Fibroblast of the aortic adventitia (primary cell): ENCODE results near the gene SLC16A1. TPM values are rescaled to one million over a fixed set of nuclear protein-coding genes. Genes with fewer than 3 reads are reported as not detected.

Experiments used
- DNase-seq: peaks from one replicate; pipeline ENCODE4 v3.0.0-alpha.2; 2010; ENCODE audit warnings: low read depth
- H3K4me3 ChIP-seq: 2 replicates; pipeline ENCODE4 v1.5.1; 2011; ENCODE audit warnings: low read depth, mild to moderate bottlenecking, control low read depth, low read length, moderate library complexity
- total RNA-seq: library from RNA; depleted of rRNA; stranded (reverse); fragments of >200 nt; gene quantifications from 2 replicates; pipeline ENCODE4 v1.2.3, GENCODE V29; 2012; ENCODE audit warnings: low replicate concordance
- TF ChIP-seq, protein P1 (sequence below): IDR thresholded peaks from 2 replicates; pipeline ENCODE4 v1.5.1; 2011; ENCODE audit warnings: mild to moderate bottlenecking, low read length, control low read depth, inconsistent platforms; ENCODE audit not compliant: insufficient read depth

Gene SLC16A1
- total RNA-seq, 1 donor: 71.9 TPM

DNA sequence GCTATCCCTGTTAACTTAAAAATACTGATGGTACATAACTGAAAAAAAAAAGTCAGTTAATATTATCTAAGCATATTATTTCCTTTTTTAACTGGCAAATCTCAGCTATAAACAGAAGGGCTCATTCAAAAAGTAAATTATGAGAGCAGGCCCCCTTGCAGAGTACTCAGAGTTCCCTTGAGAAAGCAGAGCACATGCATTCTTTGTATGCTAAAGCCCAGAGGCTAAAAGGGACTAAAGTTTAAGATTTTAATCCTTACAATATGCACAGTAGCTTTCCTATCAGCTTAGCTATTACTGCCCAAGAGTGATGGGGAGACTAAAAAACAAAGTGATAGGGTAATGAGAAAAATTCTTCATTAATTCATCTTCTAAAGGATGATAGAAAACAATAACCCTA, 18.5 kb downstream of the SLC16A1 start:
- TF ChIP-seq, protein P1, sequence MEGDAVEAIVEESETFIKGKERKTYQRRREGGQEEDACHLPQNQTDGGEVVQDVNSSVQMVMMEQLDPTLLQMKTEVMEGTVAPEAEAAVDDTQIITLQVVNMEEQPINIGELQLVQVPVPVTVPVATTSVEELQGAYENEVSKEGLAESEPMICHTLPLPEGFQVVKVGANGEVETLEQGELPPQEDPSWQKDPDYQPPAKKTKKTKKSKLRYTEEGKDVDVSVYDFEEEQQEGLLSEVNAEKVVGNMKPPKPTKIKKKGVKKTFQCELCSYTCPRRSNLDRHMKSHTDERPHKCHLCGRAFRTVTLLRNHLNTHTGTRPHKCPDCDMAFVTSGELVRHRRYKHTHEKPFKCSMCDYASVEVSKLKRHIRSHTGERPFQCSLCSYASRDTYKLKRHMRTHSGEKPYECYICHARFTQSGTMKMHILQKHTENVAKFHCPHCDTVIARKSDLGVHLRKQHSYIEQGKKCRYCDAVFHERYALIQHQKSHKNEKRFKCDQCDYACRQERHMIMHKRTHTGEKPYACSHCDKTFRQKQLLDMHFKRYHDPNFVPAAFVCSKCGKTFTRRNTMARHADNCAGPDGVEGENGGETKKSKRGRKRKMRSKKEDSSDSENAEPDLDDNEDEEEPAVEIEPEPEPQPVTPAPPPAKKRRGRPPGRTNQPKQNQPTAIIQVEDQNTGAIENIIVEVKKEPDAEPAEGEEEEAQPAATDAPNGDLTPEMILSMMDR: no peak
- no peak overlapping the region for H3K4me3 ChIP-seq
- DNase-seq: no peak

DNA sequence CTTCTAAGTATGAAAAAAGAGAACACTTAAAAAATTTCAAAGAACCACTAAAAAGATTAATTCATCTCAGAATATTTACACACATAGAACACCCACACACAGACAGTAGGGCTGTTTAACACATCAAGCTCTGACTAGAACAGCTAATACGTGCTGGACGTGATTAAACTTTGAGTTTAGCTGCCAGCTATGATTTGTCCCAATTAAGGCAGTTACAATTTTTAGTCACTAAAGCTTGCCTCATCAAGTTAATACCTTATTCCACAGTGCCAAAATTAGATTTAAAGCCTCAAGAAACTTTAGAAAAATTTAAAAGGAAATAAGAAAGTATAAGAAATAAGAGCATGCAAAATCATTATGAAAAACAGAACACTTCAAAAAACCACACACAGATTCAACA, 18.9 kb downstream of the SLC16A1 start:
- peak; percentile 25 for DNase-seq
- no peak overlapping the region for H3K4me3 ChIP-seq
- TF ChIP-seq, protein P1: no peak

DNA sequence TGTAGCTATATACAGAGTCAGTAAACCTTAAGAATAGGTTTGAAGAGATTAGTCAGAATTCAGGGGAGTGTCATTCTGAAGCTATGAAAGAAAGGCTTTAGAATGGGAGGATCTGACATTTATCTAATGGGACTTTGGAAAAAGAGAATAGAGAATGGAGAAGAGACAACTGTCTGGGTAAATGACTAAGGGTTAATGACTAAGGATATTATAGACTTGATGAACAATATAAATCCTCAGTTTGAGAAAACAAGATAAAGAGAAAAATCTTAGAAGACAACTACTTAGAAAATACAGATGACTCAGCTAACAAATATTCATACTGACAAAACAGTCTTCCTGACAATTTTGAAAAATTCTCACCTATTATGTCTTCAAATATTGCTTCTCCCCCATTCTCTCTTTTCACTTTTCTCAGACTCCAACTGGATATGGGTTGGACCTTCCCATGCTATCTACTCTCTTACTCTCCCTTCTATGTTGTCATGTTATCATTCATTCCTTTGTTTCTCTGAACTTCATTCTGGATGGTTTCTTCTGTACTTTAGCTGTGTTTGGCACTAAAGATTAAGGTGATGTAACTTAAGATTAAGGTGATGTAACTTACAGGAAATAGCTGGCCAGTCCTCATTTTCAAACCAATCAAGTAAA, 20.4 kb downstream of the SLC16A1 start:
- TF ChIP-seq, protein P1: no peak
- DNase-seq: peak; percentile 91
- no peak overlapping the region for H3K4me3 ChIP-seq

DNA sequence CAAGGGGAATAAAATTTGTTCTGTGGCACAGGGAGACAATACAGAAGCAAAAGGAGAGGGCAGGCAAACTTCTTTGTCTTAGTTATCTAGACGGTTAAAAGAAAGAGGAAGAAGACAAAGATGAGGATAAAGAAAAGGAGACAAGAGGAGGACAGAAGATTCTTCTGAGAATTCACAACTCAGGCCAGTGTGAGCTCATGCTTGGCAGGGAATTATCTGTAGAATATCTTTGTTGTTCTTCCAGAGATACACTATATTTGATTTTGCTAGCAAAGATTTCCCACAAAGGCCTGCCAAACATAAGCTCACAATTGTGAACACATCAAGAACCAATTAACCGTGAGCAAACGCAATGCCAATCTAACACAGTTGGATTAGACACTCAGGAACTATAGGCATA, 21.4 kb downstream of the SLC16A1 start:
- H3K4me3 ChIP-seq: no peak overlapping the region
- TF ChIP-seq, protein P1: no peak
- peak; percentile 48 for DNase-seq

DNA sequence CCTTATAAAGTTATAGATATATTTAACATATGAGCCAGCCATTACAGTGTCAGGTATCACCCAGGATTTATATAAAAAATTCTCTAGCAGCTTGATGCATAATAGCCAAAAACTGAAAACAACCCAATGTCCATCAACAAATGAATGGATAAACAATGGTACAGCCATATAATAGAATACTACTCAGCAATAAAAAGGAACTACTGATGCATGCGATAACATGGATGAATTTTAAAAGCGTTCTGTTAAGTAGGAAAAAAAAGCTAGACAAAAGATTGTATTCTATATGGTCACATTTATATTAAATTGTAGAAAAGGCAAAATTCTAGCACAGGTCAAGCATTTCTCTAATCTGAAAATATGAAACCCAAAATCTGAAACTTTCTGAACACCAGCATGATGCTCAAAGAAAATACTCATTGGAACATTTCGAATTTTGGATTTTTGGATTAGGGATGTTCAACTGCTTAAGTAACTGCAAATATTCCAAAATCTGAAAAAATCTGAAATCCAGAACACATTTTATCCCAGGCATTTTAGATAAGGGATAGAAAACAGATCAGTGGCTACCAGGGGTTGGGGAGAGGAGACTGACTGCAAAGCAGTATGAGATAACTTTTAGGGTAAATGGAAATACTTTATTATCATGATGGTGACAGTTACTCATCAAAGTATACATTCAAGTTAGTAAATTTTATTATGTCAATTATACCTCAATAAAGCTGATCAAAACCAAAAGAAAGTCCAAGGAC, 22.0 kb downstream of the SLC16A1 start:
- no peak for DNase-seq
- TF ChIP-seq, protein P1: no peak
- H3K4me3 ChIP-seq: no peak overlapping the region

DNA sequence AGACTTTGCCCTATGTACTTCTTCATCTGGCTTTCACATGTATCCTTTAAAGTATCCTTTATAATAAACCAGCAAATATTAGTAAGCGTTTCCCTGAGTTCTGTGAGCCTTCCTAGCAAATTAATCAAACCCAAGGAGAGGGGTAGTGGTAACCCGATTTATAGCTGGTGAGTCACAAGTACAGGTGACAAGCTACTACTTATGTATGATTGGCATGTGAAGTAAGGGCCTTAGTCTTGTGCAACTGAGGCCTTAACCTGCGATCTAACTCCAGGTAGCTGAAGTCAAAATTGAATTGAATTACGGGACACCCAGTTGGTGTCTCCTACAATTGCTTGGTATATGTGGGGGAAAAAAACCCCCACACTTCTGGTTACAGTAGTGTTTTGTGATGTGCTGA, 26.0 kb downstream of the SLC16A1 start:
- TF ChIP-seq, protein P1: no peak
- DNase-seq: no peak
- no peak overlapping the region for H3K4me3 ChIP-seq
